Bronchial epithelial cell (primary cell): ENCODE data around the gene CABP4. TPM values are rescaled to one million over a fixed set of nuclear protein-coding genes. Genes with fewer than 3 reads are reported as not detected.

Experiments
- DNase-seq: peaks from one replicate; pipeline ENCODE4 v3.0.0-alpha.2; 2010; ENCODE audit warnings: low read depth
- FAIRE-seq: peaks from 2 replicates; lab custom pipeline; 2011; peaks lifted over from hg19 to GRCh38; lab: Jason Lieb, UNC
- H3K27me3 ChIP-seq: 2 replicates; pipeline ENCODE4 v1.5.1; 2011; ENCODE audit warnings: low read length; ENCODE audit not compliant: control insufficient read depth, insufficient read depth
- H3K36me3 ChIP-seq: 2 replicates; pipeline ENCODE4 v1.5.1; 2011; ENCODE audit warnings: low read length; ENCODE audit not compliant: control insufficient read depth, insufficient read depth
- H3K4me3 ChIP-seq: 2 replicates; pipeline ENCODE4 v1.5.1; 2011; ENCODE audit warnings: mild to moderate bottlenecking, low read depth, low read length, control low read depth
- CTCF ChIP-seq: IDR thresholded peaks from 2 replicates; pipeline ENCODE4 v1.5.1; 2011; ENCODE audit warnings: mild to moderate bottlenecking, moderate library complexity, low read length, control low read depth, inconsistent platforms; ENCODE audit not compliant: insufficient read depth, severe bottlenecking
- total RNA-seq: library from RNA; depleted of rRNA; stranded (reverse); fragments of >200 nt; gene quantifications from 2 replicates; pipeline ENCODE4 v1.2.1, GENCODE V29; 2014

Gene CABP4
- total RNA-seq: not detected in 2 replicates

- FAIRE-seq: no peak
These were observed at the start of gene CABP4 for GRCh38 chr11:67455054-67455453. CABP4 (plus strand) TSS chr11:67455354; CDS start chr11:67455424, 70 bp downstream.

GRCh38 chr11:67405688-67406339, 49.3 kb upstream of the CABP4 start:
- DNase-seq (no peak), FAIRE-seq (no peak)
- Histone ChIP-seq H3K27me3 (peaks cover 7% of the 10 kb centered on the region), H3K36me3 (no peaks in the 10 kb centered on the region), H3K4me3 (no peak overlapping the region)
- no peak for TF ChIP-seq CTCF

More at GRCh38 chr11:67455054-67455453, at the start of gene CABP4:
- no peaks in the 10 kb centered on the region for H3K27me3 ChIP-seq
- TF ChIP-seq CTCF: no peak
- no peak for DNase-seq
- no peak within 1 kb of the TSS for H3K4me3 ChIP-seq
- no peaks in the 10 kb centered on the region for H3K36me3 ChIP-seq

GRCh38 chr11:67406420-67406968, 48.7 kb upstream of the CABP4 start:
- FAIRE-seq (no peak), DNase-seq (no peak)
- Histone ChIP-seq H3K36me3 (no peaks in the 10 kb centered on the region), H3K4me3 (no peak overlapping the region), H3K27me3 (peaks cover 7% of the 10 kb centered on the region)
- no peak for TF ChIP-seq CTCF

GRCh38 chr11:67406969-67407687, 48.0 kb upstream of the CABP4 start:
- FAIRE-seq (no peak), DNase-seq (no peak)
- peaks cover 10% of the 10 kb centered on the region for H3K27me3 ChIP-seq
- no peak for TF ChIP-seq CTCF
- no peaks in the 10 kb centered on the region for H3K36me3 ChIP-seq
- H3K4me3 ChIP-seq: no peak overlapping the region

- DNase-seq (no peak), FAIRE-seq (no peak)
- H3K36me3 ChIP-seq: no peaks in the 10 kb centered on the region
- TF ChIP-seq CTCF: no peak
- H3K4me3 ChIP-seq: no peak overlapping the region
- peaks cover 10% of the 10 kb centered on the region for H3K27me3 ChIP-seq
These were observed 47.4 kb upstream of the CABP4 start for GRCh38 chr11:67407688-67408163.
